Measurements from ENCODE around the gene GPRIN2.
"Not testable (repeated sequence)": the region's sequence is repeated elsewhere in the genome, so short reads cannot be mapped to it uniquely, and the experiment has no call there.

The GPRIN2 gene

GRCh38 chr10:46514431-46514861 lies 42.0 kb downstream of the GPRIN2 start:
- TF ChIP-seq POLR2A (IDR thresholded peaks at IDR 0.05; ENCODE audit: low read length) (no peak), GATA1 (IDR thresholded peaks at IDR 0.05; ENCODE audit: low read depth, low read length) (no peak)
- DNase-seq: no peak

GRCh38 chr10:46513333-46513732 lies 43.1 kb downstream of the GPRIN2 start:
- not testable (repeated sequence) for DNase-seq

GRCh38 chr10:46512725-46513124 lies 43.7 kb downstream of the GPRIN2 start:
- DNase-seq: not testable (repeated sequence)

GRCh38 chr10:46512002-46512401 lies 44.5 kb downstream of the GPRIN2 start:
- not testable (repeated sequence) for DNase-seq

Measured in erythroblast (primary cell).